ENCODE results near the gene MAPK8IP3.

GRCh38 chr16:1777375-1778199 is 71.6 kb downstream of the MAPK8IP3 start:
- no peak for TF ChIP-seq CTCF (conservative IDR thresholded peaks at IDR 0.05; ENCODE audit: low read depth, low read length)
- TF ChIP-seq EZH2 (IDR thresholded peaks at IDR 0.05; ENCODE audit: low read length, unreplicated experiment) = no peak
- no peak for TF ChIP-seq EZH2phosphoT487 (IDR thresholded peaks at IDR 0.05; ENCODE audit: borderline replicate concordance, low read length)
